HG03460 (cell line): Measurements from ENCODE around the gene KIF26A.

Source experiments
- ATAC-seq: cut with Tn5 transposase; IDR thresholded peaks from one replicate; pipeline ENCODE4 v1.9.1; 2021; ENCODE audit not compliant: unreplicated experiment

The KIF26A gene

DNA sequence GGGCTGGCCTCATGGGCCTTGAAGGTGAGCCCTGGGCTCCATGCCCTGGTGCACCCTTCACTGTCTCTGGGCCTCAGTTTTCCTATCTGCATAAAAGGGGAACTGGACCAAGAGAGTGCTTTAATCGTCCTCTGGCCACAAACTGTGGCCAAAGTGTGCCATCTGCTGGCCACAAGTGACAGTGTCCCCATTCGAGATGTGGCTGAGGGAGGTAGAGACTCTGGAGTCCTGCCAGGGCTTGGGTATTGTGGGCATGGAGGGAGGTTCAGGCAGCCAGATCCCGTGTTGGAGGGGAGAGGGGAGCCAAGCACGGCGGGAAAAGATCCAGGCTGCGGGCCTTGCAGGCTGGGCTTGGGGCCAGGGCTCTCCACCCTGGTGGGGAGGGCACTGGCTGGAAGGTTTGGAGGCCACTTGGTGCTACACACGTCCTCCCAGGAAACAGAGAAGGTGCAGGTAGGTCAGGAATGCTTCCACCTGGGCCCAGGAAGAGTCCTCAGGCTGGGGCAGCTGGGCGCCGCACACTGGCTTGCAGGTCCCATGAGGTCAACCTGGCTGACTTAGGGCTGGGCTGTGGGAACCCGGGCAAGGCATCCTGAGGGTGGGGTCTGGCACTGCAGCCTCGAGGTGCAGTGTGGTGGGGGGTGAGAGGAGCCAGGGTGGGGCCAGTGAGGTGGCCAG lies 7.3 kb upstream of the KIF26A start:
- no peak for ATAC-seq

GRCh38 chr14:104131968-104132732 lies 6.2 kb upstream of the KIF26A start:
- ATAC-seq = no peak

- no peak for ATAC-seq
Observed at GRCh38 chr14:104132981-104133380, 5.4 kb upstream of the KIF26A start.

DNA sequence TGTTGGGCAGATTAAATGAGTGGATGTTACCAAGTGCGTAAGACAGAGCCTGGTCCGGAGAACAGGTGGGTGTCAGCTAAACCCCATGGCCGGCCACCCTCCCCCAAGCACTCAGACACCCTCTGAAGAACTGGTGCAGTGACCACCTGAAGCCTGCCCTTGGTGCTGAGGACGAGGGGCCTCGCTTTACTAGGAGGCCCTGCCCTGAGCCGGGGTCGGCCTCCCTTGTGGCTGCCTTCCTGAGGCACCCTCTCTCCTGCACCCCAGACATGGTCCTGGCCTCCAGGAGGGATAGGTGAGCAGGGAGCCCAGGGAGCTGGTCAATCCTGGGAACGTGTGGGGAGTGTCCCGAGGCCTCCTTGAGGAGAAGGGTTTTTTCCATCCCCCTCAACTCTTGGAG lies 4.9 kb upstream of the KIF26A start:
- ATAC-seq = no peak

- ATAC-seq = no peak
Observed at GRCh38 chr14:104134061-104134965, 4.1 kb upstream of the KIF26A start.

GRCh38 chr14:104135121-104135903 lies 3.1 kb upstream of the KIF26A start:
- no peak for ATAC-seq

DNA sequence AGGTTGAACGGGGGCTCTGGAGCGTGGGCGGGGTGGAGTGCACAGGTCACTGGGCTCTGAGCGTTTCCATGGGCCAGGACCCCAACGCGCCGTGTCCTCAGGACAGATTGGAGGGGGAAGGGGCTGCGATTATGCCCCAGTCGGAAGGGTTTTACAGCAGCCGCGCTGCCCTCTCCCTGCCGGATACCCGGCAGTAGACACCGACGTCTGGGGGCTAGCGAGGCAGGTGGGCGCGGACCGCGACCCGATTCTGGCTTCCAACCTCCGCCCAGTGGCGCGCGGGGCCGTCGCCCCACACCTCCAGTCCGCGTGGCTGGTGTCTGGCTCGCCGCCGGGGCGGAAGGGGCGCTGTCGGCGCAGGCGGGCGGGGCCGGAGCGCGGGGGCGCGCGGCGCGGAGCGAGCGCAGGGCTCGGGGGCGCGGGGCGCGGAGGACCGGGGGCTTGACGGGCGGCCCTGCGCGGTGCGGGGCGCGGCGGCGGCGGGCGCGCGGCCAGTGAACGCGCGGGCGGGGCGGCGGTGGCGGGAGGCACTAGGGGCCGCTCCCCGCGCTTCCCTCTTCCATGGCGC lies 2.4 kb upstream of the KIF26A start:
- no peak for ATAC-seq

DNA sequence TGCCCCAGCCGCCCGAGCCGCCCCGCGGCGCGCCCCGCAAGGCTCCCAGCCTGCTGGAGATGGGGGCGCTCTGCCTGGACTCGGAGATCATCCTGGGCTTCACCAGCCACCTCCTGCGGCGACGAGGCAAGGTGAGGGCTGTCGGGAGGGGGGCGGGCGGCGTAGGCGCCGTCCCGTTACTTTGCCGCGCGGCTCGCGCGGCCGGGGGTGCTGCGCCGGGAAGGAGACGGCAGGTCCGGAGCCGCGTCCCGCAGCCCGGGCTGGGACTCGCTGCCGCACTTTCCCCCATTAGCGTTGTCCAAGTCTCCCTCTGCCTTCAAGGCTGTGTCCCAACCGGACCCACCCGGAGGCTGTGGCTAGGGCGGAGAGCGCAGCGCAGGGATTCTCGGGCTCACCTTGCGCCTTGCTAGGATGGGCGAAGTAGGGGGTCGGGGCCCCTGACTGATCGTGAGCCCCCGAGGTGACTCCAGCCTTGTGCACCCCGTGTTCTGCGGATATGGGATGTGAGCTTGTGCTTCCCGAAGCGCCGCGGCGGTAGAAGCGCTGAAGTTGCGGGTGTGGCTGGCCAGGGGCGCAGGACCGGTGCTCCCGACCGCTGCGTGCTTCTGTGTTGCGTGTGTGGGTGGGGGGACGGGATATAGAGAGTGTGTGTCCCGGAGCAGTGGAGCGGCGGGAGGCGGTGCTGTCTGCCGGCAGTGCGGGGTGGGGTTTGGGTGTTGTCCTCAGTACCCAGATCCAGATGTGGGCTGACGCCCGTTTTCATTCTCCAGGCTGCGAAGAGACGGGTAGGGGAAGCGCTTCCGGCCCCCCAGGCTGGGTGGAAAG lies 1.7 kb upstream of the KIF26A start:
- ATAC-seq = no peak

DNA sequence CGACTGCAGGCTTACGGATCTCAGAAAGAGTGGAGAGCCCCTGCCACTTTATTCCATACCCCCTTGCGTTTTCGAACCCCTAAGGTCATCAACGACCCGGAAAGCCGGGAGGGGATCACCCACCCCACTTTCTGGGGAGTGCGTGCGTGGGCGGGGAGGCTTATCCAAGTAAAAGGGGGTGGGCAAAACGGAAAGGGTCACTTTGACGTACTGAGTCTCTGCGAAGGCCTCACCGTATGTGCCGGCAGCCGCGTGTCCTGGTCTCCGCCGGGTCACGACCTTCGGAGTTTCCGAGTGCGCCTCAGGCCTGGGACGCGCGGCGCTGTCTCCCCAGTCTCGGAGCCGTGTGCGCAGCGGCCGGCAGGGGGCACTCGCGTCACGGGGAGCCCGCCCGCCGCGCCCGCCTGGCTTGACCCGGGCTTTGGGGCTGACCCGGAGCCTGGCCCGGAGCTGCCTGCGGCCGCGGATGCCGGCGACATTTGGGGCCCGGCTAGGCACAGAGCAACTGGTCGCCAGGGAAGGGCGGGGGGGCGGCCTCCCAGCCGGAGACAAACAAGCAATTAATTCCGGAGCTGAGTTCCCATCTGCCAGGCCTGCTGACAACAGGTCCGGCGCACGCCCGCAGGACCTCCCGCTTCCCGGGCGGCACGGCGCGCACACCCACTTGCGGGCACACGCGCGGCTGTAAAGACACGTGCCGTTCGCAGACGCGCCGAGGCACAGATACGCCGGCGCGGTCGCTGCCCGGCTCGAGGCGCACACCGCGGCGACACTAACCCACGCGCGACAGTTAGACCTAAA lies 890 bp upstream of the KIF26A start:
- ATAC-seq = no peak

GRCh38 chr14:104138718-104139459 lies 502 bp downstream of the KIF26A start:
- ATAC-seq = no peak

GRCh38 chr14:104139460-104140212 lies 1.2 kb downstream of the KIF26A start:
- no peak for ATAC-seq

GRCh38 chr14:104140213-104140462 lies 1.8 kb downstream of the KIF26A start:
- ATAC-seq = no peak

DNA sequence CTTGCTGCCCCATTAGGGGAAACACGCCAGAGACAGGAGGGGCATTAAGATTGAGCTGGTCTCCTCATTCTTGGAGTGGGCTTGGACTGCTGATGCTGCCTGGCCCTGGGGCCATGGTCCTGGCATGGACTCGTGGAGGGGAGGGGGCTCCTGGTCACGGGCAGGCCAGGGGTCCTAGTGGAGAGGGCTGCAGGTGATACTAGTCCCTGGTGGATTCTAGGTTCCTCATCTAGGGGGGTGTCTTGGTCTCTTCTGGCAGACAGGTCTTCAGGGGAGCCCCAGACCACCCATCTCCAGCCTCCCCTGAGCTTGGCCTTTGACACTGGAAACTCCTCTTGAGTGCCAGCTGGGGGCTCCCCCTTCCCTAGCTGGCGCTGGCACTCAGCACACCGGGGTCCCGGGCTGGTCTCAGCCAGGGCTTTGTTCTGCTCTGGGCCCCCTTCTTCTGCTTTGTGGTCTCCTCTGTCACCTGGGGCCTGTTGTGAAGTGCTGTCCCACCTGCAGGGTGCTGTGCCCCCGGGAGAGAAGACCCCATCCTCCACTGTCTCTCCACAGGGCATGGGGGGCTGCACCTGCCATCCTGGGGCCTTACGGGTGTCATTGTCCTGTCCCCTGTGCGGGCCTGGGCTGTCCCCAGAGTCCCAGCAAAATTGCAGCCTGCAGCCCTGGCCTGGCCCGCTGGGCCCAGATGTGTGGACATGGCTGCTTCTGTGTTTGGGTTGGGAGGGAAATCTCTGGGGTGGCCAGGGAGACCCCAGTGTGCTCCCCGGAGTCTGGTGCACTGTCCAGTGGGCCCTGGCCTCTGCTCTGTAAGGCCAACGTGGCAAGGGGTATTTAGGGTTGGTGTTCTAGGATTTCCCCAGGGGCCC lies 2.3 kb downstream of the KIF26A start:
- ATAC-seq = no peak

DNA sequence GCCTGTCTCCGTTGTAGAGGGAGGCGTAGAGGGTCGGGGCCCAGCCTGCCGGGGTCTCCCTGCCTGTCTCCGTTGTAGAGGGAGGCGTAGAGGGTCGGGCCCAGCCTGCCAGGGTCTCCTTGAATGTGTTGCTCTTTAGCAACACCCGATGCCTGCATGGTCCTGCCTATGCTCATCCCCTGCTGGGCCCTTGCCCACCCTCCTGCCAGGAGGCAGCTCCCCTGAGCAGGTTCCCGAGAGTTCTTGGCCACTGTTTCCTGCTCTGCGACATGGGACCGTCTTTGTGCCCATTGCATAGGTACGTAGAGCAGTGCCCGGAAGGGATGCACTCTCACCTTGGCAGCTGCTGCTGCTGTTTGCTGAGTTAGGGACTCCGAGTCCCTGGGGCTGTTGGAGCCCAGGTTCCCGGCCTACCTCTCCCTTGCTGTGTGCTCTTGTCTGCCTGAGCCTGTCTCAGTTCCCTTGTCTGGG lies 3.3 kb downstream of the KIF26A start:
- ATAC-seq = no peak

- no peak for ATAC-seq
Observed at GRCh38 chr14:104142136-104142945, 4.0 kb downstream of the KIF26A start.

GRCh38 chr14:104142946-104143470 lies 4.6 kb downstream of the KIF26A start:
- no peak for ATAC-seq
